Trophoblast cell (in vitro differentiated cells and primary cell): ENCODE measurements around the gene PDIA6.

Source experiments
- DNase-seq, 2 donors: peaks; one replicate each; pipeline ENCODE4 v3.0.0-alpha.2; 2016
- H2AFZ ChIP-seq: 2 replicates; pipeline ENCODE4 v1.6.1; 2013; ENCODE audit warnings: low read length, moderate library complexity, mild to moderate bottlenecking; ENCODE audit not compliant: insufficient read depth, poor library complexity
- H2AK5ac ChIP-seq: 2 replicates; pipeline ENCODE4 v1.6.1; 2013; ENCODE audit warnings: mild to moderate bottlenecking, low read length
- H2BK120ac ChIP-seq: 2 replicates; pipeline ENCODE4 v1.6.1; 2013; ENCODE audit warnings: low read length, mild to moderate bottlenecking, moderate library complexity; ENCODE audit not compliant: insufficient read depth, poor library complexity
- H2BK12ac ChIP-seq: 2 replicates; pipeline ENCODE4 v1.6.1; 2013; ENCODE audit warnings: mild to moderate bottlenecking, low read length, moderate library complexity
- H2BK5ac ChIP-seq: 2 replicates; pipeline ENCODE4 v1.6.1; 2013; ENCODE audit warnings: low read length, low read depth, moderate library complexity, mild to moderate bottlenecking; ENCODE audit not compliant: poor library complexity
- H3K14ac ChIP-seq: 2 replicates; pipeline ENCODE4 v1.6.1; 2013; ENCODE audit warnings: mild to moderate bottlenecking, low read length
- H3K18ac ChIP-seq: 2 replicates; pipeline ENCODE4 v1.6.1; 2013; ENCODE audit warnings: mild to moderate bottlenecking, low read length
- H3K23ac ChIP-seq: 2 replicates; pipeline ENCODE4 v1.6.1; 2013; ENCODE audit warnings: low read length
- H3K27ac ChIP-seq: 2 replicates; pipeline ENCODE4 v1.5.1; 2013; ENCODE audit warnings: low read depth, mild to moderate bottlenecking, inconsistent platforms, low read length, moderate library complexity
- H3K27me3 ChIP-seq: 2 replicates; pipeline ENCODE4 v1.6.1; 2013; ENCODE audit warnings: inconsistent platforms, mild to moderate bottlenecking, low read length, moderate library complexity; ENCODE audit not compliant: insufficient read depth
- H3K36me3 ChIP-seq, 2 experiments: 1 replicate in 1 of 2; 2 replicates in 1 of 2; pipeline ENCODE4 v1.6.1; 2013; ENCODE audit warnings: low read length in 2 of 2, mild to moderate bottlenecking in 2 of 2, moderate library complexity in 1 of 2; ENCODE audit not compliant: insufficient read depth in 2 of 2, control insufficient read depth in 1 of 2
- H3K4ac ChIP-seq: 2 replicates; pipeline ENCODE4 v1.6.1; 2013; ENCODE audit warnings: low read depth, mild to moderate bottlenecking, low read length, moderate library complexity
- H3K4me1 ChIP-seq, 2 experiments: 1 replicate in 1 of 2; 2 replicates in 1 of 2; pipeline ENCODE4 v1.6.1; 2013; ENCODE audit warnings: low read length in 2 of 2, mild to moderate bottlenecking in 2 of 2, moderate library complexity in 1 of 2; ENCODE audit not compliant: insufficient read depth in 2 of 2, control insufficient read depth in 1 of 2
- H3K4me2 ChIP-seq: 2 replicates; pipeline ENCODE4 v1.6.1; 2013; ENCODE audit warnings: inconsistent platforms, mild to moderate bottlenecking, low read length, moderate library complexity
- H3K4me3 ChIP-seq: 2 replicates; pipeline ENCODE4 v1.5.1; 2013; ENCODE audit warnings: mild to moderate bottlenecking, low read depth, low read length, inconsistent platforms
- H3K79me1 ChIP-seq: one replicate; pipeline ENCODE4 v1.6.1; 2013; ENCODE audit warnings: low read length
- H3K79me2 ChIP-seq: 2 replicates; pipeline ENCODE4 v1.6.1; 2013; ENCODE audit warnings: low read length, mild to moderate bottlenecking; ENCODE audit not compliant: control insufficient read depth, insufficient read depth, poor library complexity
- H3K9ac ChIP-seq: 2 replicates; pipeline ENCODE4 v1.6.1; 2013; ENCODE audit warnings: mild to moderate bottlenecking, low read length
- H3K9me3 ChIP-seq: 2 replicates; pipeline ENCODE4 v1.6.1; 2013; ENCODE audit warnings: low read depth, mild to moderate bottlenecking, control low read depth, inconsistent platforms, low read length; ENCODE audit not compliant: insufficient read depth
- H4K12ac ChIP-seq: 2 replicates; pipeline ENCODE4 v1.6.1; 2013; ENCODE audit warnings: low read depth, mild to moderate bottlenecking, low read length, moderate library complexity
- H4K8ac ChIP-seq: 2 replicates; pipeline ENCODE4 v1.6.1; 2013; ENCODE audit warnings: low read depth, mild to moderate bottlenecking, low read length, moderate library complexity
- H4K91ac ChIP-seq: one replicate; pipeline ENCODE4 v1.6.1; 2013; ENCODE audit warnings: low read depth, mild to moderate bottlenecking, low read length, moderate library complexity
- WGBS: extraction: QIAGEN DNeasy Blood & Tissue Kit; methylation state at CpG from one replicate; pipeline ENCODE4 v1.1.7; 2013; ENCODE audit warnings: missing lambda C conversion rate; ENCODE audit not compliant: insufficient read length, insufficient coverage; ENCODE audit errors: extremely low coverage; 5-methylcytosine and 5-hydroxymethylcytosine counted together

Gene PDIA6

DNA sequence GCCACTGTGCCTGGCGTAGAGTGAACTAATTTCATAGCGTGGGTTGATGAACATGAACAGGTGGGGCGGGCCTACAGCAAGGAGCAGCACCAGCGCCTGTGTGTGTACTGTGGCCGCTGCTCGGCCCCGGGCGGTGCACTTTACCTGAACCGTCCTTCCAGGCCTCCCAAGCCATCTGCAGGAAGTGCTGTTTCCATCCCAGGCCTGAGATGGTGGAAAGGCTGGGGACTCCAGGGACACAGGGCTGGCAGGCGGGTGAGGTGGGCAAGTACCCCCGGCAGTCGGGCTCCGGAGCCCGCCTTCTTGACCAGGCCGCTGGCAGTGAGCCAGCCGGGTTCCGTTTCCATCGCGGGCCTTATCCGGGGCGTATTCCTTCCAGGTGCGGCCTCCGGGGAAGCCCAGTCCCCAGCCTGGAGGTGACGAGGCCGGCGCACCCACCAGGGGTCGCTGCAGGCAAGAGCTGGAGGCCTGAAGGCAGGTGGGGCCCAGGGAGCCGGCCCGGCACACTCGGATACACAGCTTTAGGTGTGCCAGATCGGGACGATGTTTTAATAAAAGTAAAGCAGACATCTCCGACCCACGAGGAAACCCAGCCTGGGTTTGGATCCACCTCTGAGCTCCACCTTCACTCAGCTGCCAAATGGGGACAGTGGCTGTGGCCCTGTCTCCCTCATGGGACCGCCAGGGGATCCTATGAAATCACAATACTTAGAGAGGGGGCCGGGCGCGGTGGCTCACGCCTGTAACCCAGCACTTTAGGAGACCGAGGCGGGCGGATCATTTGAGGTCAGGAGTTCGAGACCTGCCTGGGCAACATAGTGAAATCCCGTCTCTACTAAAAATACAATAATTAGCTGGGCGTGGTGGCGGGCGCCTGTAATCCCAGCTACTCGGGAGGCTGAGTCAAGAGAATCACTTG, 22.7 kb upstream of the PDIA6 start:
- H4K12ac ChIP-seq: no peak overlapping the region
- peak; percentile 68 to 82 for DNase-seq
- no peak overlapping the region for H2BK120ac ChIP-seq
- H2BK12ac ChIP-seq: no peak overlapping the region
- peak overlapping the region; percentile 42 for H3K4me2 ChIP-seq
- no peaks in the 10 kb centered on the region for H3K27me3 ChIP-seq
- no peaks in the 10 kb centered on the region for H3K36me3 ChIP-seq
- H3K14ac ChIP-seq: no peak overlapping the region
- no peaks in the 10 kb centered on the region for H3K9me3 ChIP-seq
- no peak overlapping the region for H3K4ac ChIP-seq
- H2AK5ac ChIP-seq: no peak overlapping the region
- peaks cover 0 to 3% of the 10 kb centered on the region in 2 experiments for H3K4me1 ChIP-seq
- H3K27ac ChIP-seq: no peak overlapping the region
- no peak overlapping the region for H3K18ac ChIP-seq
- H3K23ac ChIP-seq: no peak overlapping the region
- H2AFZ ChIP-seq: peak overlapping the region; percentile 56
- H4K8ac ChIP-seq: no peak overlapping the region
- H3K9ac ChIP-seq: no peak overlapping the region
- WGBS: no CpG with 5 or more reads among the region's 48 CpGs
- no peak overlapping the region for H4K91ac ChIP-seq
- no peak overlapping the region for H3K4me3 ChIP-seq
- no peaks in the 10 kb centered on the region for H3K79me1 ChIP-seq
- H3K79me2 ChIP-seq: no peaks in the 10 kb centered on the region
- no peak overlapping the region for H2BK5ac ChIP-seq

DNA sequence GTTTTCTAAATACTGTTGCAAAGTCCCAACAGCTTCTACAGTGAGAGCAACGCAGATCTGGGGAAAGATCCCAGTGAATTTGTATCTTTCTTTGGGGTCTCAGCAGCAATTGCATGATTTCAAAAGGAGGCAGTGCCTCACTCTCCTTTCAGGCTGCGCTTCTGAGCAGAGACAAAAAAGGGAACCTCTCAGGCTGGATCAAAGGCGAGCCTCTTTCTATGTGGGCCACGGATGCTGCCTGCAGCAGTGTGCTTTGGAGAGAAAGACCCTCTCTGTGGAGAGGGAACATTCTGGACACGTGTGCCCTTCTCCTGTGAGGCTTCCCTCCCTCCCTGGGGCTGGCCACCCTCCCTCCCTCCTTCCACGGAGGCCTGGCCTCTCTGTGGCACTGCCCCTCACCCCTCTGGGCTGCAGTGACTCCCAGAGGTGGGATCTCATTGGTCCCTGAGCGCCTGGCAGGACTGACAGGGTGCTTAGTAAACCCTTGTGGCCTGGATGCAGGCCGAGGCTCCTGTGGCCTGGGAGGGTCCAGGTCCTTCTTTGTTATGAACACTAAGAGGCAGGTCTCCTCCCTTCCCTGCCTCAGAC, 21.6 kb upstream of the PDIA6 start:
- no peak overlapping the region for H3K18ac ChIP-seq
- peaks cover 2% of the 10 kb centered on the region for H3K9me3 ChIP-seq
- no peak overlapping the region for H4K12ac ChIP-seq
- peaks cover 0 to 3% of the 10 kb centered on the region in 2 experiments for H3K4me1 ChIP-seq
- no peak overlapping the region for H4K91ac ChIP-seq
- H3K27ac ChIP-seq: no peak overlapping the region
- DNase-seq: no peak
- H2AFZ ChIP-seq: no peak overlapping the region
- no peak overlapping the region for H2BK12ac ChIP-seq
- no CpG with 5 or more reads among the region's 8 CpGs for WGBS
- no peaks in the 10 kb centered on the region for H3K36me3 ChIP-seq
- H3K9ac ChIP-seq: no peak overlapping the region
- no peak overlapping the region for H3K4ac ChIP-seq
- H3K4me3 ChIP-seq: no peak overlapping the region
- no peak overlapping the region for H4K8ac ChIP-seq
- H2AK5ac ChIP-seq: no peak overlapping the region
- no peaks in the 10 kb centered on the region for H3K79me1 ChIP-seq
- no peak overlapping the region for H2BK120ac ChIP-seq
- no peak overlapping the region for H3K23ac ChIP-seq
- H2BK5ac ChIP-seq: no peak overlapping the region
- no peak overlapping the region for H3K4me2 ChIP-seq
- H3K27me3 ChIP-seq: no peaks in the 10 kb centered on the region
- no peaks in the 10 kb centered on the region for H3K79me2 ChIP-seq
- no peak overlapping the region for H3K14ac ChIP-seq

- Histone ChIP-seq H3K79me1 (no peaks in the 10 kb centered on the region), H3K36me3 (no peaks in the 10 kb centered on the region), H3K23ac (no peak overlapping the region), H3K27me3 (no peaks in the 10 kb centered on the region), H2BK12ac (no peak overlapping the region), H4K91ac (no peak overlapping the region), H2AK5ac (no peak overlapping the region), H3K4me1 (peaks cover 0 to 3% of the 10 kb centered on the region in 2 experiments), H3K79me2 (no peaks in the 10 kb centered on the region), H3K9ac (no peak overlapping the region), H3K4me3 (no peak overlapping the region), H4K12ac (no peak overlapping the region), H2AFZ (no peak overlapping the region), H3K18ac (no peak overlapping the region), H2BK5ac (no peak overlapping the region), H2BK120ac (no peak overlapping the region), H3K9me3 (peaks cover 2% of the 10 kb centered on the region), H3K14ac (no peak overlapping the region), H3K27ac (no peak overlapping the region), H3K4me2 (no peak overlapping the region), H4K8ac (no peak overlapping the region), H3K4ac (no peak overlapping the region)
- DNase-seq: no peak
- WGBS: no CpG with 5 or more reads among the region's 10 CpGs
These were observed 20.4 kb upstream of the PDIA6 start for GRCh38 chr2:10833021-10833420.

- Histone ChIP-seq H3K14ac (no peak overlapping the region), H3K9ac (no peak overlapping the region), H3K79me2 (no peaks in the 10 kb centered on the region), H3K4me2 (no peak overlapping the region), H2BK5ac (no peak overlapping the region), H3K18ac (no peak overlapping the region), H3K4me3 (no peak overlapping the region), H3K27me3 (no peaks in the 10 kb centered on the region), H3K36me3 (no peaks in the 10 kb centered on the region), H2AK5ac (no peak overlapping the region), H3K79me1 (no peaks in the 10 kb centered on the region), H3K9me3 (peaks cover 2% of the 10 kb centered on the region), H3K27ac (no peak overlapping the region), H2BK120ac (no peak overlapping the region), H4K12ac (no peak overlapping the region), H3K4me1 (peaks cover 0 to 3% of the 10 kb centered on the region in 2 experiments), H4K8ac (no peak overlapping the region), H3K4ac (no peak overlapping the region), H3K23ac (no peak overlapping the region), H2BK12ac (no peak overlapping the region), H2AFZ (no peak overlapping the region), H4K91ac (no peak overlapping the region)
- WGBS: no CpG with 5 or more reads among the region's 30 CpGs
- DNase-seq: peak; percentile 78 to 93
These were observed 19.8 kb upstream of the PDIA6 start for GRCh38 chr2:10832203-10832936.
